Naive thymus-derived CD4-positive, alpha-beta T cell (primary cell): ENCODE data around the gene GALNT14. TPM values are rescaled to one million over a fixed set of nuclear protein-coding genes. Genes with fewer than 3 reads are reported as not detected.
"Not testable (repeated sequence)": the region's sequence is repeated elsewhere in the genome, so short reads cannot be mapped to it uniquely, and the experiment has no call there.

Source experiments
- ATAC-seq: fragments of 150-1000 bp; cut with Tn5 transposase; 2 replicates; pipeline ENCODE4 v1.10.0; 2021; ENCODE audit warnings: mild to moderate bottlenecking, moderate library complexity
- CTCF ChIA-PET: fragments of 350-600 bp; sonication (Branson Sonifier 250); formaldehyde crosslinking; loops from one replicate; lab custom pipeline; 2021; ENCODE audit warnings: antibody characterized with exemption; lab: Charles Lee
- POLR2A ChIA-PET: fragments of 350-600 bp; sonication (Branson Sonifier 250); formaldehyde crosslinking; loops from one replicate; lab custom pipeline; 2021; ENCODE audit warnings: antibody characterized with exemption, inconsistent platforms; lab: Charles Lee
- DNase-seq, 9 donors: peaks; one replicate each; pipeline versions ENCODE4 v3.0.0 to v3.0.0-alpha.2; 2020 to 2022; ENCODE audit warnings: mixed read lengths in 1 of 9
- H3K27ac ChIP-seq: one replicate; pipeline ENCODE4 v1.7.0; 2013; ENCODE audit warnings: mild to moderate bottlenecking, low read depth, low read length, moderate library complexity
- H3K27me3 ChIP-seq, 2 donors: one replicate each; pipeline ENCODE4 v1.7.0; 2013; ENCODE audit warnings: low read length in 2 of 2, mild to moderate bottlenecking in 2 of 2, moderate library complexity in 2 of 2; ENCODE audit not compliant: control insufficient read depth in 2 of 2, insufficient read depth in 2 of 2
- H3K36me3 ChIP-seq, 3 experiments: 1 replicate in 2 of 3; 2 replicates in 1 of 3; pipeline ENCODE4 v1.7.0; 2013; ENCODE audit warnings: low read length in 3 of 3, mild to moderate bottlenecking in 3 of 3, moderate library complexity in 1 of 3; ENCODE audit not compliant: insufficient read depth in 3 of 3, control insufficient read depth in 2 of 3
- H3K4me1 ChIP-seq, 2 donors: one replicate each; pipeline ENCODE4 v1.7.0; 2013; ENCODE audit warnings: low read length in 2 of 2, mild to moderate bottlenecking in 2 of 2, moderate library complexity in 1 of 2; ENCODE audit not compliant: control insufficient read depth in 2 of 2, insufficient read depth in 2 of 2
- H3K4me3 ChIP-seq: 2 replicates; pipeline ENCODE4 v1.7.0; 2013; ENCODE audit warnings: mild to moderate bottlenecking, low read length
- H3K9me3 ChIP-seq, 3 experiments: 1 replicate in 2 of 3; 2 replicates in 1 of 3; pipeline ENCODE4 v1.7.0; 2013; ENCODE audit warnings: low read length in 3 of 3; ENCODE audit not compliant: control insufficient read depth in 2 of 3
- H3K27ac Mint-ChIP-seq, 9 donors: one replicate each; pipeline ENCODE4 v1.8.0; 2020 to 2022; ENCODE audit warnings: mixed read lengths in 9 of 9, mild to moderate bottlenecking in 8 of 9, moderate library complexity in 5 of 9, inconsistent platforms in 2 of 9
- H3K27me3 Mint-ChIP-seq, 5 donors: one replicate each; pipeline ENCODE4 v1.8.0; 2021 to 2022; ENCODE audit warnings: mixed read lengths in 5 of 5, mild to moderate bottlenecking in 1 of 5
- H3K36me3 Mint-ChIP-seq, 5 donors: one replicate each; pipeline ENCODE4 v1.8.0; 2020 to 2022; ENCODE audit warnings: mixed read lengths in 5 of 5, mild to moderate bottlenecking in 3 of 5, inconsistent platforms in 1 of 5
- H3K4me1 Mint-ChIP-seq, 7 donors: one replicate each; pipeline ENCODE4 v1.8.0; 2020 to 2022; ENCODE audit warnings: mixed read lengths in 7 of 7, mild to moderate bottlenecking in 3 of 7, inconsistent platforms in 1 of 7
- H3K4me3 Mint-ChIP-seq, 10 donors: one replicate each; pipeline ENCODE4 v1.8.0; 2020 to 2022; ENCODE audit warnings: mild to moderate bottlenecking in 10 of 10, mixed read lengths in 10 of 10, moderate library complexity in 6 of 10, inconsistent platforms in 2 of 10
- H3K9me3 Mint-ChIP-seq, 11 donors: one replicate each; pipeline ENCODE4 v1.8.0; 2020 to 2022; ENCODE audit warnings: mixed read lengths in 11 of 11, mild to moderate bottlenecking in 4 of 11, inconsistent platforms in 1 of 11, moderate library complexity in 1 of 11
- intact Hi-C, 2 donors: fragments of 100-400 bp; cut with micrococcal nuclease; formaldehyde crosslinking; loops; one replicate each; pipeline ENCODE4 v1.15.1; 2023
- polyA plus RNA-seq, 2 donors: library from polyadenylated mRNA; unstranded; fragments of 300-500 nt; fragmentation: Illumina TruSeq; gene quantifications; one replicate each; pipeline ENCODE4 v1.2.3, GENCODE V29; 2021
- total RNA-seq, 6 experiments: library from RNA in 5 of 6; stranded (reverse) in 5 of 6; gene quantifications; 1 replicate in 5 of 6; 2 replicates in 1 of 6; pipeline ENCODE4 v1.2.3 and lab custom pipeline; 2021 to 2026

GALNT14 gene
- total RNA-seq (1 to 10 TPM in 1 of 5 experiments, under 1 TPM in 1, not detected in 3; 0.64 to 1.1 TPM), polyA plus RNA-seq (not detected), total RNA-seq (lab: John Stamatoyannopoulos, UW) (0.67 reads per million)

- peaks cover 40 to 78% (median 46%) of the 10 kb centered on the region in 5 donors for H3K27me3 Mint-ChIP-seq
These were observed at the start of gene GALNT14 for GRCh38 chr2:31138037-31138962. Gene GALNT14 (minus strand): TSS chr2:31138440. CDS start chr2:31138086, 354 bp downstream.

GRCh38 chr2:31187166-31187565, 48.9 kb upstream of the GALNT14 start:
- Histone ChIP-seq H3K27me3 (no peaks in the 10 kb centered on the region), H3K36me3 (no peaks in the 10 kb centered on the region), H3K4me3 (no peak overlapping the region), H3K27ac (no peak overlapping the region), H3K4me1 (no peaks in the 10 kb centered on the region), H3K9me3 (no peaks in the 10 kb centered on the region)
- Mint-ChIP-seq H3K27me3 (peaks cover 0 to 14% (median 0%) of the 10 kb centered on the region in 5 donors), H3K27ac (no peak overlapping the region), H3K9me3 (peaks cover 0 to 5% (median 0%) of the 10 kb centered on the region in 11 donors), H3K4me3 (no peak overlapping the region), H3K4me1 (no peaks in the 10 kb centered on the region), H3K36me3 (peaks cover 0 to 6% (median 3%) of the 10 kb centered on the region in 5 donors)
- intact Hi-C loops, result no loop called here
- ATAC-seq, result no peak
- no peak for DNase-seq
- CTCF ChIA-PET, result interaction anchor here (0.7 kb wide), 1 partner anchor 17 kb away, joined by 3 read pairs; no protein-coding TSS in a partner anchor
- POLR2A ChIA-PET, result no interaction called here

More at GRCh38 chr2:31138037-31138962, at the start of gene GALNT14:
- H3K4me3 ChIP-seq, result peak within 1 kb of the TSS; percentile 20
- peak; percentile 69 for ATAC-seq
- peaks cover 0 to 5% of the 10 kb centered on the region in 2 donors for H3K4me1 ChIP-seq
- peak in 2 of 9 donors; percentile 19 to 44 for DNase-seq
- H3K36me3 Mint-ChIP-seq, result no peaks in the 10 kb centered on the region
- H3K4me3 Mint-ChIP-seq, result peak within 1 kb of the TSS in 8 of 10 donors; percentile 6 to 80 (median 59)
- ChIA-PET POLR2A (no interaction called here), CTCF (no interaction called here)
- H3K27ac Mint-ChIP-seq, result no peak within 1 kb of the TSS
- H3K9me3 Mint-ChIP-seq, result no peaks in the 10 kb centered on the region
- H3K9me3 ChIP-seq, result no peaks in the 10 kb centered on the region
- H3K4me1 Mint-ChIP-seq, result peaks cover 5 to 13% (median 10%) of the 10 kb centered on the region in 7 donors
- intact Hi-C loops, result no loop called here
- H3K27me3 ChIP-seq, result peaks cover 9 to 22% of the 10 kb centered on the region in 2 donors
- no peaks in the 10 kb centered on the region for H3K36me3 ChIP-seq
- no peak within 1 kb of the TSS for H3K27ac ChIP-seq

GRCh38 chr2:31183973-31184372, 45.7 kb upstream of the GALNT14 start:
- H3K9me3 ChIP-seq, POLR2A ChIA-PET, H3K4me1 Mint-ChIP-seq, ATAC-seq, H3K4me1 ChIP-seq, H3K4me3 Mint-ChIP-seq, H3K36me3 ChIP-seq, H3K27ac ChIP-seq, H3K36me3 Mint-ChIP-seq, CTCF ChIA-PET, H3K4me3 ChIP-seq, H3K27me3 ChIP-seq, intact Hi-C loops, H3K9me3 Mint-ChIP-seq, DNase-seq, H3K27ac Mint-ChIP-seq: not testable (repeated sequence)
- peaks cover 0 to 14% (median 0%) of the 10 kb centered on the region in 5 donors for H3K27me3 Mint-ChIP-seq

GRCh38 chr2:31176742-31177141, 38.5 kb upstream of the GALNT14 start:
- Histone ChIP-seq H3K27ac (no peak overlapping the region), H3K27me3 (no peaks in the 10 kb centered on the region), H3K9me3 (no peaks in the 10 kb centered on the region), H3K4me1 (no peaks in the 10 kb centered on the region), H3K4me3 (no peak overlapping the region), H3K36me3 (no peaks in the 10 kb centered on the region)
- POLR2A ChIA-PET, result no interaction called here
- Mint-ChIP-seq H3K27me3 (peaks cover 0 to 4% (median 0%) of the 10 kb centered on the region in 5 donors), H3K4me1 (no peaks in the 10 kb centered on the region), H3K9me3 (peaks cover 0 to 4% (median 0%) of the 10 kb centered on the region in 11 donors), H3K36me3 (peaks cover 0 to 3% (median 0%) of the 10 kb centered on the region in 5 donors), H3K4me3 (no peak overlapping the region), H3K27ac (no peak overlapping the region)
- no peak for ATAC-seq
- DNase-seq, result no peak
- CTCF ChIA-PET, result no interaction called here
- intact Hi-C loops, result loop anchor here in 1 of 2 donors (10.0 kb wide), 1 partner anchor 1012 kb away; no protein-coding TSS in a partner anchor

GRCh38 chr2:31171142-31171541, 32.9 kb upstream of the GALNT14 start:
- Mint-ChIP-seq H3K9me3 (peaks cover 0 to 1% (median 0%) of the 10 kb centered on the region in 11 donors), H3K27me3 (peaks cover 0 to 6% (median 0%) of the 10 kb centered on the region in 5 donors), H3K4me3 (no peak overlapping the region), H3K4me1 (no peaks in the 10 kb centered on the region), H3K27ac (no peak overlapping the region), H3K36me3 (no peaks in the 10 kb centered on the region)
- ChIA-PET POLR2A (no interaction called here), CTCF (interaction anchor here (2.3 kb wide), 1 partner anchor 163 kb away, joined by 11 read pairs; no protein-coding TSS in a partner anchor)
- DNase-seq, result no peak
- no peak overlapping the region for H3K27ac ChIP-seq
- no peak overlapping the region for H3K4me3 ChIP-seq
- ATAC-seq, result no peak
- H3K4me1 ChIP-seq, result no peaks in the 10 kb centered on the region
- no peaks in the 10 kb centered on the region for H3K9me3 ChIP-seq
- intact Hi-C loops, result loop anchor here (5.0 to 10.0 kb wide), 2 partner anchors 1006 to 1079 kb away; no protein-coding TSS in a partner anchor
- H3K36me3 ChIP-seq, result no peaks in the 10 kb centered on the region
- H3K27me3 ChIP-seq, result no peaks in the 10 kb centered on the region

- Histone ChIP-seq H3K36me3 (no peaks in the 10 kb centered on the region), H3K9me3 (no peaks in the 10 kb centered on the region), H3K27ac (no peak overlapping the region), H3K4me3 (no peak overlapping the region), H3K27me3 (no peaks in the 10 kb centered on the region), H3K4me1 (no peaks in the 10 kb centered on the region)
- Mint-ChIP-seq H3K36me3 (no peaks in the 10 kb centered on the region), H3K27ac (peak overlapping the region in 1 of 9 donors; percentile 32), H3K27me3 (peaks cover 0 to 6% (median under 1%) of the 10 kb centered on the region in 5 donors), H3K9me3 (peaks cover 0 to 1% (median 0%) of the 10 kb centered on the region in 11 donors), H3K4me3 (no peak overlapping the region), H3K4me1 (peaks cover 0 to under 1% (median 0%) of the 10 kb centered on the region in 7 donors)
- intact Hi-C loops, result loop anchor here (1.0 to 10.0 kb wide), 4 partner anchors 163 to 1078 kb away; no protein-coding TSS in a partner anchor
- DNase-seq, result peak in 8 of 9 donors; percentile 3 to 49 (median 28)
- ChIA-PET POLR2A (no interaction called here), CTCF (interaction anchor here (0.6 to 2.3 kb wide), 10 partner anchors 17 to 1042 kb away, joined by 3 to 20 read pairs (median 3); no protein-coding TSS in a partner anchor)
- ATAC-seq, result peak; percentile 78
These were observed 31.9 kb upstream of the GALNT14 start for GRCh38 chr2:31170071-31170698.
